Pulmonary artery endothelial cell (primary cell): ENCODE results near the gene CEP70. TPM values are rescaled to one million over a fixed set of nuclear protein-coding genes. Genes with fewer than 3 reads are reported as not detected.
"Not testable (repeated sequence)": the region's sequence is repeated elsewhere in the genome, so short reads cannot be mapped to it uniquely, and the experiment has no call there.

Source experiments
- DNase-seq: peaks from one replicate; pipeline ENCODE4 v3.0.0-alpha.2; 2011; ENCODE audit warnings: low read depth, low spot score
- total RNA-seq: library from RNA; depleted of rRNA; stranded (reverse); fragments of >200 nt; gene quantifications from 2 replicates; pipeline ENCODE4 v1.2.3, GENCODE V29; 2014

The CEP70 gene
- total RNA-seq, 1 donor from 2014 or later = 11.6 TPM

DNA sequence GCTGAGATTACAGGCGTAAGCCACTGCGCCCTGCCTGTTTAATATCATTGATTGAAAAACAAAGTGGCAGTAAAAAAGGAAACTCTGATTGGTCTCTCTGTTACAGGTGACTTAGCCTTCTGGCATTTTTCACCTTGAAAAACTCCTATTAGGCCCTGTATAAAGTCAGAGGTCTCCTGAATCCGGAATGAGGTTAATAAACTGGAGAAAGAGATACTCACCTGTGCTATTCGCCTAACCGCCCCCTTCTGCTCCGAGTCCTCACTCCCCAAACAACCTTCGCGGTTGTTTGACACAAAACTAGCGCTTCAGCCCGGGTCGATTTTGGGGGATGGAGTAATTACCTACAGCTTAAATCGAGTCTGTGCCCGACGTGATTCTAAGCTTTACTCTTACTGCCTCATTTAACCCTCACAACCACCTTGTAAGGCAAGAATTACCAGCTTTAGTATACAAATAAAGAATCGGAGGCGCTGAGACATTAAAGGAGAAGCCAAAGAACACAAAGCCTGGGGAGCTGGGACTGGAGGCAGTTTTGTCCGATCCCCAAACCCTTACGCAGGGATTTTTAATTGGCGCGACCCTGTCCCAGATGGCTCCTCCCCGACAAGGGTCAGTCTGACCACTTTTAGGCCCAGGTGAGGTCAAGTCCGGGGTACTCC, 441 bp downstream of the CEP70 start:
- DNase-seq = no peak

DNA sequence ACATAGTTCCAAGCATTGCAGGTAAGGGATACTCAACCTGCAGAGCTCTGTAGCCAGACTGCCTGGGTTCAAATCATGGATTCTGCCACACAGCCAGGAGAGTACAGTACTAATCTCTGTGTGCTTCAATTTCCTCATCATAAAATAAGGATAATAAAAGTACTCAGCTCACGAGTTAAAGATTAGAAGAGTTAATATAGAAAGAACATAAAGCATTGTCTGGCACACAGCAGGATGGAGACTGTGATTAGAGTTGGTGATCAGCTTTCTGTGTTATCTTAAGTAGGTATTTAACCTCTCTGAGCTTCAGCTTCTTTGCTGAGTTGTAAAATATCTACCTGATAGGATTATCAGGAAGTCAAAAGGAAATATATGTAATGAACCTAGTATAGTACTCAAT, 2.7 kb downstream of the CEP70 start:
- DNase-seq = no peak

DNA sequence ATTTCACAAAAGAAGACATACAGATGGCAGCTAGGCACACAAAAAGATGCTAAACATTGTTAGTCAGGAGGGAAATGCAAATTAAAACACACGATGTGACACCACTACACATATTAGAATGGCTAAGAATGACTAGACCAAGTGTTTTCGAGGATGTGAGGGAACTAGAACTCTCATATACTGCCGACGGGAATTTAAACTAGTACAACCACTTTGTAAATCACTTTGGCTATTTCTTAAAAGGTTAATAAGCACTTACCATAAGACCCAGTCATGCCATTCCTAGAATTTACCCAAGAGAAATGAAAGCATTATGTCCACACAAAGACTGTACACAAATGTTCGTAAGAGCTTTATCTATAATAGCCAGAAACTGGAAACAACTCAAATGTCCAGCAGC, 5.6 kb downstream of the CEP70 start:
- no peak for DNase-seq

- no peak for DNase-seq
Observed at GRCh38 chr3:138587374-138587773, 6.7 kb downstream of the CEP70 start.

- no peak for DNase-seq
Observed at GRCh38 chr3:138578961-138579574, 15.0 kb downstream of the CEP70 start.

GRCh38 chr3:138578141-138578540, 15.9 kb downstream of the CEP70 start:
- no peak for DNase-seq

- no peak for DNase-seq
Observed at GRCh38 chr3:138573138-138573537, 20.9 kb downstream of the CEP70 start.

- not testable (repeated sequence) for DNase-seq
Observed at GRCh38 chr3:138569624-138570023, 24.4 kb downstream of the CEP70 start.

DNA sequence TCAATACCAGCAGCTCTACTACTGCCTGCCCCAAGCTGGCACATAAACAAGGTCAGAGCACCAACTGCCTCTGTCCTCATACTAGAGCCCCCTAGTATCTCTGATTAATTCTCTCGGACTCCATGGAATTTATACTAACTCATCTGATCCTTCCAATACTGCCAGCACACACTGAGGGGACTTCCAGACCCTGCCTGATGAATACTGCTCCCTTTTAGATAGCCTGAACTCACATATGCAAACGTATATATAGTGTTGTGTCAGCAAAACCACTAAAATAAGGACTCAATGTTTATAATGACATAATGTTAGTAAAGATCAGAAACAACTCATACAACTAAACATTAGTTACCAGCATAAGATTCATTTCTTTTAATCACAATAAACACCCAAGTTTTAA, 25.0 kb downstream of the CEP70 start:
- no peak for DNase-seq

DNA sequence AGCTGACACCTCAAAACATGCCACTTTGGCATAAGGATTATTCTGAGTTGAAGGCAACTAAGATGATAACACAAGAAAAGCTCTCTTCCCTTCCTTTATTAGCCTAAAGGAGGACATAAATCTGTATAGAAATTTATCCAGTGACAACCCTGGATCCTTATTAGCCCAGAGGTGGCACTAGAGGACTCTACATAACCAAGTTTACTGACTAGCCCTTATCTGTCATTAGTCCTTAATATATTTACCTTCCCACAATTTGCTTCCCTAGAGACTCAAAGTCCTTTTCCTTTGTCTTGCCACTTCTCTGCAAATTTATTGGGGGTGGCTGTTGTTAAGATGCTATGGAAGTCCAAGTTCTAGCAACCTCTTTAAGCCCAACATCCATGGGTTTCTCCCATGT, 26.7 kb downstream of the CEP70 start:
- DNase-seq = no peak

GRCh38 chr3:138566293-138566692, 27.8 kb downstream of the CEP70 start:
- DNase-seq = not testable (repeated sequence)

GRCh38 chr3:138562902-138563301, 31.2 kb downstream of the CEP70 start:
- not testable (repeated sequence) for DNase-seq

- DNase-seq = no peak
Observed at GRCh38 chr3:138560501-138560900, 33.6 kb downstream of the CEP70 start.

DNA sequence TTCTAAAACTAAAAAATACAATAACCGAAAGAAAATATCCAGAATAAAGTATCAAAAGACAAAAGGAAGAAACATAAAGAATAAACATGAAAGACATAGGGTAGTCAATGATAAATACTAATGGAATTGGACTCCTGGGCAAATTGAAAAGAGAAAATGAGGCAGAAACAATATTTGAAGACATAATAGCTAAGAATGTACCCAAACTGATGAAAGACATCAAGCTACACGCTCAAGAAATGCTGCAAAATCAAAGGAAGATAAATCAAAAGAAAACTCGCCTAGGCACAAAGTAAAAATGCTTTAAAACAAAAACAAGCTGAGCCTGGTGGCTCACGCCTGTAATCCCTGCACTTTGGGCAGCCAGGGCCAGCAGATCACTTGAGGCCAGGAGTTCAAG, 34.9 kb downstream of the CEP70 start:
- DNase-seq = no peak

DNA sequence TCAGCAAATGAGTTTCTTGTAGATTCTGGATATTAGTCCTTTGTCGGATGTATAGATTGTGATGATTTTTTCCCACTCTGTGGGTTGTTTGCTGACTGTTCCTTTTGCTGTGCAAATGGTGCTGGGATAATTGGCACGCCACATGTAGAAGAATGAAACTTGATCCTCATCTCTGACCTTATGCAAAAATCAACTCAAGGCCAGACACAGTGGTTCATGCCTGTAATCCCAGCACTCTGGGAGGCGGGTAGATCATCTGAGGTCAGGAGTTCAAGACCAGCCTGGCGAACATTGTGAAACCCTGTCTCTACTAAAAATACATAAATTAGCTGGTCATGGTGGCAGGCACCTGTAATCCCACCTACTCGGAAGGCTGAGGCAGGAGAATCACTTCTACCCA, 39.3 kb downstream of the CEP70 start:
- not testable (repeated sequence) for DNase-seq

GRCh38 chr3:138550958-138551357, 43.1 kb downstream of the CEP70 start:
- DNase-seq = not testable (repeated sequence)

DNA sequence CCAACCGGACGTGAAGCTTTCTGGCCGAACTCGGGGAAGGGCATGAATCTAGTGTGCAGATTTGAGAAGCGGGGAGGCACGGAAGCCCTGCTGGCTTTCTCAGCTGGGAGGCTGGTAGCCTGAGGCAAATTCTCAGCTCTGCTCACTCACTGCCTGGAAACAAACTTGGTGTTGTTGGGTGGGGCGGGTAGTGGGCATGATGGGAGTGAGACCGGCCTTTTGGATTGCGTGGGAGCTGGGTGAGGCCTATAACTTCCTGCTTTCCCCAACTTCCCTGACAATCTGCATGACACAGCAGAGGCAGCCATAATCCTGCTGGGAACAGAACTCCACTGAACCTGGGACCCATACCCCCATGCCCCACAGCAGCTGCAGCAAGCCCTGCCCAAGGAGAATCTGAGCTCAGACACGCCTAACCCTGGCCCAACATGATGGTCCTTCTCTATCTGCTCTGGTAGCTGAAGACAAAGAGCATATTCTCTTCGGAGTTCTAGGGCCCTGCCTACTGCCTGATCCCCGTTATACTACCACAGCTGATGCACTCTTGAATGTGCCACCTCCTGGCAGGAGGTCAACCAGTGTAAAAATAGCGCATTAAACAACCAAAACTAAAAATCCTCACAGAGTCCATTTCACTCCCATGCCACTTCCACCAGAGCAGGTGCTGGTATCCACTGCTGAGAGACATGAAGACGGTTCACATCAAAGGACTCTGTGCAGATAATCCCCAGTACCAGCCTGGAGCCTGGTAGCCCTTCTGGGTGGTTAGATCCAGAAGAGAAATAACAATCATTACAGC, 44.7 kb downstream of the CEP70 start:
- no peak for DNase-seq

- DNase-seq = no peak
Observed at GRCh38 chr3:138547342-138547975, 46.6 kb downstream of the CEP70 start.

- DNase-seq = no peak
Observed at GRCh38 chr3:138544546-138544945, 49.5 kb downstream of the CEP70 start.

GRCh38 chr3:138542977-138543376, 51.1 kb downstream of the CEP70 start:
- no peak for DNase-seq

DNA sequence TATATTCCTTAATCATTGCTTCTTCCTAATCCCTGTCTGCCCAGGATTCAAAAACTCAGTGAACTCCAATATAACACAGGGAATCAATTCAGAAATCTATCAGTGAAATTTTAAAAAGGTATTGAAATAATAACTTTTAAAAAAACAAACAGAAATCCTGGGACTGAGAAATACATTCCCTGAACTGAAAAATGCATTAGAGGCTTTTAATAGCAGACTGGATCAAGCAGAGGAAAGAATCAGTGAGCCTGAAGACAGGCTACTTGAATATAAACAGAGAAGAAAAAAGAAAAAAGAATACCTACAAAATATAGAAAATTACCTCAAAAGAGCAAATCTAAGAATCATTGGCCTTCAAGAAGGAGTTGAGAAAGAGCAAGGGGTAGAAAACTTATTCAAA, 54.7 kb downstream of the CEP70 start:
- DNase-seq = no peak

- DNase-seq = not testable (repeated sequence)
Observed at GRCh38 chr3:138521445-138521844, 72.6 kb downstream of the CEP70 start.
